ENCODE data around the gene WNT11. TPM values are rescaled to one million over a fixed set of nuclear protein-coding genes. Genes with fewer than 3 reads are reported as not detected.

Gene WNT11
- polyA plus RNA-seq, 5 donors: 42.2 to 87.0 (median 64.5) TPM

GRCh38 chr11:76157891-76158290, 48.4 kb downstream of the WNT11 start:
- no peak for DNase-seq

GRCh38 chr11:76156971-76157427, 49.3 kb downstream of the WNT11 start:
- DNase-seq: no peak

GRCh38 chr11:76155500-76156227, 50.6 kb downstream of the WNT11 start:
- DNase-seq: no peak

GRCh38 chr11:76153571-76153923, 52.8 kb downstream of the WNT11 start:
- DNase-seq: no peak

- DNase-seq: no peak
Measured at GRCh38 chr11:76152741-76153570, 53.3 kb downstream of the WNT11 start.

- DNase-seq: peak; percentile 67 to 68
Measured at GRCh38 chr11:76152086-76152681, 54.1 kb downstream of the WNT11 start.

- DNase-seq: no peak
Measured at GRCh38 chr11:76151556-76152085, 54.7 kb downstream of the WNT11 start.

GRCh38 chr11:76150141-76150540, 56.2 kb downstream of the WNT11 start:
- no peak for DNase-seq

GRCh38 chr11:76149713-76150112, 56.6 kb downstream of the WNT11 start:
- DNase-seq: no peak

- DNase-seq: no peak
Measured at GRCh38 chr11:76148941-76149613, 57.2 kb downstream of the WNT11 start.

GRCh38 chr11:76148231-76148630, 58.1 kb downstream of the WNT11 start:
- DNase-seq: no peak

GRCh38 chr11:76147106-76147740, 59.1 kb downstream of the WNT11 start:
- DNase-seq: no peak

- DNase-seq: no peak
Measured at GRCh38 chr11:76143274-76143673, 63.0 kb downstream of the WNT11 start.

GRCh38 chr11:76141901-76142588, 64.3 kb downstream of the WNT11 start:
- DNase-seq: no peak

- DNase-seq: no peak
Measured at GRCh38 chr11:76140912-76141574, 65.3 kb downstream of the WNT11 start.

- no peak for DNase-seq
Measured at GRCh38 chr11:76139314-76139713, 67.0 kb downstream of the WNT11 start.

All from right lung (tissue), 5 donors.